H9 (cell line): ENCODE results near the gene SFN. TPM values are rescaled to one million over a fixed set of nuclear protein-coding genes. Genes with fewer than 3 reads are reported as not detected.

Experiments used
- DNase-seq: peaks from one replicate; pipeline ENCODE4 v3.0.0-alpha.2; 2017
- H2AFZ ChIP-seq: one replicate; pipeline ENCODE4 v1.6.1; 2013; ENCODE audit warnings: mild to moderate bottlenecking, low read length, control low read depth, moderate library complexity
- H2AK5ac ChIP-seq: 2 replicates; pipeline ENCODE4 v1.6.1; 2013; ENCODE audit warnings: low read length, control low read depth, mixed read lengths; ENCODE audit not compliant: insufficient read length
- H2BK120ac ChIP-seq: one replicate; pipeline ENCODE4 v1.6.1; 2013; ENCODE audit warnings: low read depth, mild to moderate bottlenecking, low read length, control low read depth, inconsistent platforms; ENCODE audit not compliant: poor library complexity, severe bottlenecking
- H2BK12ac ChIP-seq: 2 replicates; pipeline ENCODE4 v1.6.1; 2013; ENCODE audit warnings: low read length, control low read depth, mixed read lengths, low read depth; ENCODE audit not compliant: insufficient read length
- H2BK15ac ChIP-seq: 2 replicates; pipeline ENCODE4 v1.6.1; 2013; ENCODE audit warnings: low read depth, low read length, control low read depth
- H2BK20ac ChIP-seq: one replicate; pipeline ENCODE4 v1.6.1; 2013; ENCODE audit warnings: low read depth, mild to moderate bottlenecking, low read length, control low read depth, inconsistent platforms; ENCODE audit not compliant: poor library complexity, severe bottlenecking
- H2BK5ac ChIP-seq: 2 replicates; pipeline ENCODE4 v1.6.1; 2013; ENCODE audit warnings: low read length, control low read depth, mixed read lengths; ENCODE audit not compliant: insufficient read length
- H3K14ac ChIP-seq: 2 replicates; pipeline ENCODE4 v1.6.1; 2013; ENCODE audit warnings: low read length, control low read depth; ENCODE audit not compliant: insufficient read depth
- H3K18ac ChIP-seq: 2 replicates; pipeline ENCODE4 v1.6.1; 2013; ENCODE audit warnings: low read depth, mild to moderate bottlenecking, mixed read lengths, low read length, control low read depth; ENCODE audit not compliant: insufficient read length
- H3K23ac ChIP-seq: 2 replicates; pipeline ENCODE4 v1.6.1; 2013; ENCODE audit warnings: low read length, control low read depth, mixed read lengths, low read depth; ENCODE audit not compliant: insufficient read length
- H3K23me2 ChIP-seq: 2 replicates; pipeline ENCODE4 v1.6.1; 2013; ENCODE audit warnings: low read depth, mild to moderate bottlenecking, mixed read lengths, low read length, control low read depth; ENCODE audit not compliant: insufficient read length, poor library complexity, severe bottlenecking
- H3K27ac ChIP-seq: 2 replicates; pipeline ENCODE4 v1.5.1; 2013; ENCODE audit warnings: low read length, control low read depth, mixed read lengths, low read depth; ENCODE audit not compliant: insufficient read length
- H3K27me3 ChIP-seq: 2 replicates; pipeline ENCODE4 v1.6.1; 2013; ENCODE audit warnings: low read length, control low read depth, inconsistent platforms; ENCODE audit not compliant: insufficient read depth
- H3K4ac ChIP-seq: 2 replicates; pipeline ENCODE4 v1.6.1; 2013; ENCODE audit warnings: low read depth, mild to moderate bottlenecking, control low read depth, inconsistent platforms, low read length, moderate library complexity
- H3K4me1 ChIP-seq: 2 replicates; pipeline ENCODE4 v1.6.1; 2013; ENCODE audit warnings: low read length, control low read depth, inconsistent platforms; ENCODE audit not compliant: insufficient read depth
- H3K4me2 ChIP-seq: 2 replicates; pipeline ENCODE4 v1.6.1; 2013; ENCODE audit warnings: low read length, control low read depth, mixed read lengths; ENCODE audit not compliant: insufficient read length, insufficient read depth
- H3K56ac ChIP-seq: 2 replicates; pipeline ENCODE4 v1.6.1; 2013; ENCODE audit warnings: low read depth, mild to moderate bottlenecking, mixed read lengths, low read length, control low read depth; ENCODE audit not compliant: insufficient read length
- H3K79me1 ChIP-seq: 2 replicates; pipeline ENCODE4 v1.6.1; 2013; ENCODE audit warnings: low read depth, mild to moderate bottlenecking, moderate library complexity, low read length, control low read depth, inconsistent platforms; ENCODE audit not compliant: insufficient read depth, poor library complexity, severe bottlenecking
- H3K79me2 ChIP-seq: 2 replicates; pipeline ENCODE4 v1.6.1; 2013; ENCODE audit warnings: low read length, control low read depth, inconsistent platforms; ENCODE audit not compliant: insufficient read depth
- H3K9ac ChIP-seq: 2 replicates; pipeline ENCODE4 v1.6.1; 2013; ENCODE audit warnings: low read length, control low read depth, mixed read lengths; ENCODE audit not compliant: insufficient read length; ENCODE audit errors: extremely low read depth
- H3K9me3 ChIP-seq: one replicate; pipeline ENCODE4 v1.6.1; 2013; ENCODE audit warnings: low read depth, low read length, inconsistent platforms; ENCODE audit not compliant: control insufficient read depth
- H3T11ph ChIP-seq: one replicate; pipeline ENCODE4 v1.6.1; 2013; ENCODE audit warnings: mild to moderate bottlenecking, low read length, control low read depth, inconsistent platforms
- H4K20me1 ChIP-seq: one replicate; pipeline ENCODE4 v1.6.1; 2013; ENCODE audit not compliant: control insufficient read depth, insufficient read length, insufficient read depth
- H4K5ac ChIP-seq: 2 replicates; pipeline ENCODE4 v1.6.1; 2013; ENCODE audit warnings: low read depth, mild to moderate bottlenecking, mixed read lengths, low read length, control low read depth; ENCODE audit not compliant: insufficient read length
- H4K8ac ChIP-seq: replicated peaks from 2 replicates; pipeline ENCODE4 v1.6.1; 2013; ENCODE audit warnings: low read length, control low read depth, mixed read lengths, low read depth; ENCODE audit not compliant: insufficient read length
- H4K91ac ChIP-seq: 2 replicates; pipeline ENCODE4 v1.6.1; 2013; ENCODE audit warnings: low read depth, mild to moderate bottlenecking, moderate library complexity, mixed read lengths, low read length, control low read depth; ENCODE audit not compliant: insufficient read length
- H3K27ac Mint-ChIP-seq, 3 experiments: 2 replicates in 2 of 3; 3 replicates in 1 of 3; pipeline ENCODE4 v1.8.0; 2020 to 2021; ENCODE audit warnings: mixed read lengths in 3 of 3, mild to moderate bottlenecking in 1 of 3, moderate library complexity in 1 of 3
- H3K27me3 Mint-ChIP-seq: 2 replicates; pipeline ENCODE4 v1.8.0; 2021; ENCODE audit warnings: low read depth, mild to moderate bottlenecking, moderate library complexity, mixed read lengths
- H3K36me3 Mint-ChIP-seq, 3 experiments: 2 replicates in 2 of 3; 3 replicates in 1 of 3; pipeline ENCODE4 v1.8.0; 2020 to 2021; ENCODE audit warnings: low read depth in 3 of 3, mixed read lengths in 3 of 3; ENCODE audit not compliant: insufficient read depth in 1 of 3
- H3K4me1 Mint-ChIP-seq, 2 experiments: 2 replicates each; pipeline ENCODE4 v1.8.0; 2020; ENCODE audit warnings: mixed read lengths in 2 of 2
- H3K4me3 Mint-ChIP-seq, 2 experiments: 2 replicates in 1 of 2; 3 replicates in 1 of 2; pipeline ENCODE4 v1.8.0; 2020 to 2021; ENCODE audit warnings: mild to moderate bottlenecking in 2 of 2, mixed read lengths in 2 of 2, moderate library complexity in 1 of 2
- H3K9me3 Mint-ChIP-seq, 2 experiments: 2 replicates in 1 of 2; 3 replicates in 1 of 2; pipeline ENCODE4 v1.8.0; 2020; ENCODE audit warnings: mild to moderate bottlenecking in 2 of 2, mixed read lengths in 2 of 2, moderate library complexity in 1 of 2
- CTCF ChIP-seq: fragments of 200-600 bp; sonication (generic); conservative IDR thresholded peaks from 3 replicates; pipeline ENCODE4 v1.8.0; 2021; ENCODE audit warnings: antibody characterized with exemption, mild to moderate bottlenecking
- WGBS: extraction: QIAGEN DNeasy Blood & Tissue Kit; methylation state at CpG from one replicate; pipeline ENCODE4 v1.1.7; 2013; ENCODE audit warnings: missing lambda C conversion rate, low lambda C conversion rate, mixed read lengths; ENCODE audit not compliant: insufficient read length; ENCODE audit errors: extremely low coverage; 5-methylcytosine and 5-hydroxymethylcytosine counted together
- total RNA-seq: library from RNA; stranded (reverse); gene quantifications from 2 replicates; pipeline ENCODE4 v1.2.1, GENCODE V29; 2021

Gene SFN
- total RNA-seq, 1 experiment from 2014 or later = 4.3 TPM

- Histone ChIP-seq H3K23me2 (peaks cover 3% of the 10 kb centered on the region), H2AFZ (no peak overlapping the region), H3K79me1 (no peaks in the 10 kb centered on the region), H2AK5ac (no peak overlapping the region), H4K8ac (no peak overlapping the region), H3K27ac (no peak overlapping the region), H4K91ac (no peak overlapping the region), H4K5ac (no peak overlapping the region), H3K56ac (no peak overlapping the region), H3K27me3 (no peaks in the 10 kb centered on the region), H2BK120ac (no peak overlapping the region), H2BK20ac (no peak overlapping the region), H3K4ac (no peak overlapping the region), H2BK15ac (no peak overlapping the region), H3K4me1 (no peaks in the 10 kb centered on the region), H2BK12ac (no peak overlapping the region), H3K79me2 (no peaks in the 10 kb centered on the region), H3K23ac (no peak overlapping the region), H3K18ac (no peak overlapping the region), H3T11ph (no peak overlapping the region), H2BK5ac (no peak overlapping the region), H4K20me1 (no peaks in the 10 kb centered on the region), H3K9me3 (no peaks in the 10 kb centered on the region), H3K9ac (no peak overlapping the region), H3K14ac (no peak overlapping the region), H3K4me2 (no peak overlapping the region)
- no peaks in the 10 kb centered on the region for H3K9me3 Mint-ChIP-seq
- no peak for TF ChIP-seq CTCF
- no peak overlapping the region for H3K4me3 Mint-ChIP-seq
- DNase-seq = no peak
- peaks cover 2% of the 10 kb centered on the region for H3K27me3 Mint-ChIP-seq
- H3K27ac Mint-ChIP-seq = no peak overlapping the region
- H3K36me3 Mint-ChIP-seq = no peaks in the 10 kb centered on the region
- no peaks in the 10 kb centered on the region for H3K4me1 Mint-ChIP-seq
- WGBS = no CpG with 5 or more reads among the region's 4 CpGs
Measured at GRCh38 chr1:26910343-26911160, 47.6 kb downstream of the SFN start.
